ENCODE measurements around the gene THSD4.

The THSD4 gene

DNA sequence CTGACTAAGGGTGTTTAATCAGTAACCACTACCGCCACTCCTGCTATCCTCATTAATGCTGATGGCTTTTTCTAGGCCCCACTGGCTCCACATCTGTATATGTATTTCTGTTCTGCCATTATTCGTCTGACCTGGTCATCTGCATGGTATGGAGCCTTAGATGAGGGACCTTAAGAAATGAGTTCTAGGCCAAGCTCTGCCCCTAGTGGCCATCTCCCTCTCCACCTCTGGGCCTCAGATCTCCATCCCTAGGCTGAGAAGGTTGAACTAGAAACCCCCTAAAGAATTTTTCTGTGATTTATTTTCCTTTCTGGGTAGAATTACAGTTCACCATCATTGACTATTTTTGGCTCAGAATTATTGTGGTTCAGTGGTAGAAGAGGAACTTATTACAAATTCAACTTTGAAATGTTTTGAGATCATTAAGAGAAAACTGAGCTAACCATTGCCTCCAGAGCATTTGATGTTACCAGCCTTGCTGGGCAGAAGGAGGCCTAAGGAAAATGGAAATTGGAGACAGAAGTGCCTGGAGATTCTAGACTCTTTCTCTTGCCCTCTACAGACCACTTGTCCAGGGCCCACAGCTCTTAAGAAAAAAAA, 369.9 kb downstream of the THSD4 start:
- TF ChIP-seq CTCF (IDR thresholded peaks at IDR 0.05): peak; percentile 55

DNA sequence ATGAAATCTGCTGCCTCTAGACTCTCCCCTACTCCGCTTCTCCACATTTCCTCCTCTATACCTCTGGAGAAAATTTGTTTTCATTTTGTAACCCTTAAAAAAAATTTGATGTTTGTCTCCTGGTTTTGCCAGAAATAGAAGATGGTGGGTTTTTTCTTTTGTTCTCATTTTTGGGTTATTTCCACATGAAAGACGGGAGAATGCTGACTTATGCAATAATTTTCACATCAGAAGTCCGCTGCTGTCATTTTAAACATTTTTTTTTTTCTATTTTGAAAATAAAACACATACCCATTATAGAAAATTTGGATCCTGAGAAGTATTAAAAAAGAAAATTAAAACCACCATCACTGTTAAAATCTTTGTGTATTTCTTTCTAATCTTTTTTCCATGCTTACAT, 374.3 kb downstream of the THSD4 start:
- TF ChIP-seq CTCF (IDR thresholded peaks at IDR 0.05): no peak

DNA sequence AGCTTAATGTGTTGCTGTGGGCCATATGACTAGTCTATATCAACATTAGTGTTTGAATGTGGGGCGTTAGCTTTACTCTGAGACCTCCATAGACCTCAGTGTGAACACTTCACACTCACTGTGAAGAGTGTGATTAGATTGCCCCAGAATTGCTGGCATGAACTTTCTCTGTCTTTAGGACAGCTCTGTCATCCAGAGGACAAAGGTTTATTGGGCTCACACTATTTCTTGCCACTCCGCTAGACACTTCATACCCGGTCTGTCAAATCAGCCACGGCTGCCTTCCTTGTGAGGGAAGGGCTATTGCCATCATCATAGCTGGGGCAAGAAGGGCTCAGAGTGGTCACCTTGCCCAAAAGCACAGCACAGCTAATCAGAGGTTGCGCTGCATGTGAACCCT, 378.3 kb downstream of the THSD4 start:
- TF ChIP-seq CTCF (IDR thresholded peaks at IDR 0.05): no peak

DNA sequence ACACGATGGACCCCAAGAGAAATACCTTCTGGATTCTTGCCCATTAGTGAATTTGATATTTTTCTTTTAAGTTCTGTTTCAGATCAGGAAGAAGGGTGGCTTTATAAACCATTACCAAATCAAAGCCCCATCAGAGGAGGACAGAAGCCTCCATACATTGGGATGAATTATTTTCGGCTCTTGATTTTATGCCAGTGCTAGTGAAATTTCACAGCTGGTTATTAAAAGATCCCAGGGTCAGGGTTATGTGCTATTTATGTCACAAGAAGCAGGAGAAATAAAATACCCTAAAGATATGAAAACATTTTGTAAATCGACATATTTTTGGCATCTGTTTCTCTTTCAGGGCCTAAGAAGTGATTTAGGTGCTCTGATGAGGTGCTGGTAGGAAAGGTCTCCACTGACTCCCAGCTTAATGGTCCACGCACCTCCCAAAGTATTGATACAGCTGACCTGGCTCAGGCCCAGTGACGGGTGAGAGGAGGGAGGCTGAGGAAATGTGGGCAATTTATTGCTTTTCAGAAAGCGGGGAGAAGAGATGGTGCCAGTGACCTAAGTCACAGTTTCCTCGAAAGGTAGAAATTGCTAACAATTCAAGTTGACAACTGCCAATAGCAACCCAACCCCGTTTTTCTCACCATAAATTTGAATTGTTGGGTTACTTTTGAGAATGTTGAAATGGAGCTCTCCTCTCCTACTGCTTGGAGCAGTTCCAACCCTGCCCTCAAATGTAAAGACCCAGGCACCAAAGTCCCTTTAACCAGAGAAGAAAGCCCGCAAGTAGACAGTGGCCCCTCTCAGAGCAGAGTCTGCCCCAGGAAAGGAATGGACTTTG, 379.5 kb downstream of the THSD4 start:
- no peak for TF ChIP-seq CTCF (IDR thresholded peaks at IDR 0.05)

DNA sequence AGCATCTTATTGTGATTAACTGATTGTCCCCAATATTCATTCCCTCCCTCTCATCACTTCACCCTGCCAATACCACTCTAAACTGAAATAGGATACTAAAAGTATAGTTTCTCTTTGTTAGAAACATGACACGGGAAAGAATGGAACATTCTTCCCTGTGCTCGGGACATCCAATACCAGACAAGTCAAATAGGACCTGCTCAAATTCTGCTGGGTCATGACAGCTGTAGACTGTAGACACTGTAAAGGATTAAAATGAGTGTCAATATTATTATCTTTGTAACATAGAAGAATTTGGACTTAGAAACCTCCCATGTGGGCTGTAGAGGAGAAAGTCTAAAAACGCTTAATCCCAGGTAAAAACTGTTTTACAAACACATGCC, 380.1 kb downstream of the THSD4 start:
- no peak for TF ChIP-seq CTCF (IDR thresholded peaks at IDR 0.05)

GRCh38 chr15:71496336-71496955, 381.2 kb downstream of the THSD4 start:
- TF ChIP-seq CTCF (IDR thresholded peaks at IDR 0.05): no peak

- no peak for TF ChIP-seq CTCF (IDR thresholded peaks at IDR 0.05)
These were observed 386.2 kb downstream of the THSD4 start for GRCh38 chr15:71501344-71502076.

All from LNCAP (cell line).